Cardiac septum (tissue), 1 donor: ENCODE measurements around the gene EMP3. TPM values are rescaled to one million over a fixed set of nuclear protein-coding genes. Genes with fewer than 3 reads are reported as not detected.
A peak's percentile ranks its signal among the peaks of the same experiment; 100 is the strongest.
"Not testable (repeated sequence)": the region's sequence is repeated elsewhere in the genome, so short reads cannot be mapped to it uniquely, and the experiment has no call there.

Source experiments
- DNase-seq: peaks from one replicate; pipeline ENCODE4 v3.0.0-alpha.2; 2020; ENCODE audit warnings: low spot score
- intact Hi-C: fragments of 100-400 bp; cut with DNase I; formaldehyde crosslinking; loops from one replicate; pipeline ENCODE4 v1.14.0; 2022
- long read RNA-seq: library from polyadenylated mRNA; unstranded; transcript quantifications from one replicate; pipeline ENCODE4 v2.0.0, GENCODE V29; 2021
- total RNA-seq: library from RNA; stranded (reverse); fragmentation: NEBNext Ultra II Directional; extraction: Animal tissue kit (Norgen Biotek cat#: 25700); gene quantifications from one replicate; pipeline ENCODE4 v1.2.1, GENCODE V29; 2021
- donor health status: DM: no; HTN: no; CAD: no.

The EMP3 gene, protein sequence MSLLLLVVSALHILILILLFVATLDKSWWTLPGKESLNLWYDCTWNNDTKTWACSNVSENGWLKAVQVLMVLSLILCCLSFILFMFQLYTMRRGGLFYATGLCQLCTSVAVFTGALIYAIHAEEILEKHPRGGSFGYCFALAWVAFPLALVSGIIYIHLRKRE
- 47.3 TPM for total RNA-seq
- long read RNA-seq, transcript EMP3-201 (5 exons, 876 nt) = major isoform, 40 of 44 reads
- long read RNA-seq, partial matches to known transcripts = 1 of 44 reads
- long read RNA-seq, other reads (novel, unspliced or antisense) = 3 of 44 reads

DNA sequence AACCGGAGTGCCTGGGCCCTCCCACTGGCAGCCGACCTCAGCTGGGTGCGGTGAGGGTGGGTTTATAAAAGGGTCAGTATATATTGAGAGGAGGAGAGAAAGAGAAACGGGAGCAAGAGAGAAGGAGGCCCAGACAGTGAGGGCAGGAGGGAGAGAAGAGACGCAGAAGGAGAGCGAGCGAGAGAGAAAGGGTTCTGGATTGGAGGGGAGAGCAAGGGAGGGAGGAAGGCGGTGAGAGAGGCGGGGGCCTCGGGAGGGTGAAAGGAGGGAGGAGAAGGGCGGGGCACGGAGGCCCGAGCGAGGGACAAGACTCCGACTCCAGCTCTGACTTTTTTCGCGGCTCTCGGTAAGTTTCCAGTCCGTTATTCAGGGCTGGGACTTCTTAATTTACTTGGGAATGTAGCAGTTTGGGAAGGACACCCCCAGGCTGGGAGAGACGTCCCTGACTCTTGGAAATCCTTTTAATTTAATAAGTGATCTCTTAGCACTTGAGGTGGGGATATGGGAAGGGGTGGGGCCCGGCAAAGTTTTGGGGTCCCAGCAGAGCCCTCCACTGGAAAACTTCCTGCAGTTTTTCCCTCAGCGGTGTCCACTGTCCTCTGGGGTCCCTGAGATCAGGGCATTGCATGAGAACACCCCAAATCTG, at the start of gene EMP3:
Gene EMP3 (plus strand): TSS at position 288 of the 646 bp plus-strand sequence. CDS start 1,293 bp downstream, outside the sequence.
- peak; percentile 88 for DNase-seq
- intact Hi-C loops = no loop called here

DNA sequence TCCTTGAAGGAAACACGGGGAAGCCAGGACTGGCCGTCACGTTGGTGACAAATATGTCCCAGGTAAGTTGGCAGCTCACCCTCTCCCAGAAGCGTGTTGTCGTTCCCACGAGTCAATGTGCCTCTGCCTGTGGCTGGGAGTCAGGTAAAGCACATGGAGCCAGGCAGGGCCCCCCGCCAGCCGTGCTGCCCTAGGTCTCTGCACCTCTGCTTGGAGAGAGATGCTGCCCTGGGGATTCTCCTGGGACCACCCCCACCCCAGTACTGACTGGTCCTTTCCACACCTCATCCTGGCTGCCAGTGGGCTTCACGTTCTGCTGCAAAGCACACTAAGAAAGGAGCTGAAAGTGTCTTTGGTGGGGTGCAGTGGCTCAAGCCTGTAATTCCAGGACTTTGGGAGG, 45.6 kb upstream of the EMP3 start:
- intact Hi-C loops = no loop called here
- DNase-seq = no peak

DNA sequence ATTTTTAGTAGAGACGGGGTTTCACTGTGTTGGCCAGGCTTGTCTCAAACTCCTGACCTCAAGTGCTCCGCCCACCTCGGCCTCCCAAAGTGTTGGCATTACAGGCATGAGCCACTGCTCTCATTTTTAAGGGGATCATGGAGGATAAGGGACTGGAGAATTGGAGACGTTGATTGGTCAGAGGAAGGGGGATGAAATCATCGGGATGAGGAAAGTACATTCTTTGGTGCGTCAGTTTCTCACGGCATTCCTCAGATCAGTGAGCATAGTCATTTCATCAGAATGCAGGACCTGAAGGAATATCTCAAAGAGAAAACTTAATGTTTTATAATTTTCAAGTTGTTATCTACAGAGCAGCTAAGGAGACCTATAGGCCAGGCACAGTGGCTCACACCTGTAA, 41.4 kb upstream of the EMP3 start:
- no peak for DNase-seq
- intact Hi-C loops = no loop called here

DNA sequence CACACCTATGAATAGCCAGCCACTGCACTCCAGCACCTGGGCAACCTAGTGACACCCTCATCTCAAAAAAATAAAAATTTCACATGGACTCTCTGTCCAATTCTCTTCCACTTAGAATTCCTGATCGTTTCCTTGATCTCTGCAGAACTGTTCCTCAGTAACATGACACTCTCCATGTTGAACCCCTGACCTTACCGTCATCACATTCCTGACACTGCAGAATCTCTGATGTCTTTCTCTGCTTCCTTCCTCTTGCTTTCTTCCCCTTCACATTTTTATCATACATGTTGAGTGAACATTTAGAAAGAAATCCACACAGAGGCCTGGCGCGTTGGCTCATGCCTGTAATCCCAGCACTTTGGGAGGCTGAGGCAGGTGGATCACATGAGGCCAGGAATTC, 40.5 kb upstream of the EMP3 start:
- DNase-seq = no peak
- intact Hi-C loops = no loop called here

DNA sequence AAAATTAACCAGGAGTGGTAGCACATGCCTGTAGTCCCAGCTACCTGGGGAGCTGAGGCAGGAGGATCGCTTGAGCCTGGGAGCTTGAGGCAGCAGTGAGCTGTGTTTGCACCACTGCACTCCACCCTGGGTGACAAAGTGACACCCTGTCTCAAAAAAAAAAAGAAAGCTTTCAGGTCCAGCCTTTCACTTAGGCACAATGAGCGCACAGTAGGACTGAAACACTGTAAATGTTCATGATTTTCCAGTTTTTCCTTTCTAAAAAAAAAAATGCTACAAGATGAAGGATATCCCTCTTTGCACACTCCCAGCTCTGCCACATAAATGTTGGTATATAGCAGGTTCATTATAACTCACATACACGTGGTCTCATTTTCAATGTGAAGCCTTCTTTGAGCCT, 37.6 kb upstream of the EMP3 start:
- no peak for DNase-seq
- intact Hi-C loops = no loop called here

DNA sequence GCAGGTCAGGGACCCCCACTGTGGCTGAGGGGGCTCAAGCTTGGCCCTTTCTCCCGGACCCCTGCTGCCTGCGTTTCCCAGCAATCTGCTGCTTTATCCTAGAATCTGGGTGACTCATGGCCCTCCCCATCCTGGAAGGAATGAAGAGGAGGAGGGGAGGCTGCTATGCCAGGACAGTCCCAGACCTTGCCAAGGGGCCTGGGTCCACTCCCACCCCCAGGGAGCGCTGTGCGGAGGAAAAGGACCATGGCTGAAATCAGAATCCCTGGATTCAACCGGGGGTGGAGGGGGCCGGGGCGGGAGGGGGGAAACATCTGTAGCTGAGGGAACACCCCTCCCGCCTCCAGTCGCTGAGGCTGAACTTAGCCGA, 35.0 kb upstream of the EMP3 start:
- no peak for DNase-seq
- intact Hi-C loops = no loop called here

DNA sequence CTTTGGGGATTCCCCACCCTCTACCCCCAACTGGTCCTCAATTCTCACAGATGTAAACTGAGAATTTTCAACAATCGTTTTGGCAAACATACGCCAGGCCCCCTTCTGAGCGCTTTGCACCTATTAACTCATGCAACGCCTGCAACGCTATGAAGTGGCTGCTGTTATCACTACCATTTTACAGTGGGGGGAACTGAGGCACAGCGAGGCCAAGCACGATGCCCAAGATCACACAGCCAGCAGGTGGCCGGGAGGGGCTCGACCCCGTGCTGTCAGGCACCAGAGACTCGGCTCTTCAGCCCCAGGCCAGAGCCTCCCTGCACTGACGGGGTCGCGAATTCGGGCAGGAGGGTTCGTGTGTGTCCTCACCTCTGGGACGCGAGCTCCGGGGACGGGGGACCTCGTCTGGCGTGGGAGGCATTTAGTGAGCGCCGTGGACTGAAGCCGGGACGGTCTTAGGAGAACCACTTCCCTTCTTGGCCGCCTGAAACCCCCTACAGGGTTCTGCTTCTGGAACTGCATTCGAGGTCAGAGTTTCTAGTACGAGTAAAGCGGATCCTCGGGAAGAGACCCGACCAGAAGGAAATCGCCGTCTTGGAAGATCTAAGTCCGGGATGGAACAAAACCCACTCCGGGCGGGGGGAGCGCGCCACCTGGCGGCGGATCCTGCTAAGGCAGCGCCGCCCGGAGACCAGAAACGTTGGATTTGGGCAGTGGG, 34.4 kb upstream of the EMP3 start:
- intact Hi-C loops = loop anchor here (1.0 kb wide), 1 partner anchor 22 kb away; no protein-coding TSS in a partner anchor

DNA sequence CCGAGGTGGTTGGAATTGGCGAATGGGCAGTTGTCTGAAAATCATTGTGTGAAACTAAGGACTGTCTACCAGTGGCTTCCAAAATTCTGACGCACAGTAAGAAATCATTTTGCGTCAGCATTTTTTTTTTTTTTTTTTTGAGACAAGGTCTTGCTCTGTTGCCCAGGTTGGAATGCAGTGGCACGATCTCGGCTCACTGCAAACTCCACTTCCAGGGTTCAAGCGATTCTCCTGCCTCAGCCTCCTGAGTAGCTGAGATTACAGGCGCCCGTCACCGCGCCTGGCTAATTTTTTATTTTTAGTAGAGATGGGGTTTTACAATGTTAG, 33.9 kb upstream of the EMP3 start:
- not testable (repeated sequence) for DNase-seq
- intact Hi-C loops = loop anchor here (1.0 kb wide), 1 partner anchor 22 kb away; no protein-coding TSS in a partner anchor

More for the DNA sequence above, 34.4 kb upstream of the EMP3 start:
- DNase-seq = peak; percentile 91

DNA sequence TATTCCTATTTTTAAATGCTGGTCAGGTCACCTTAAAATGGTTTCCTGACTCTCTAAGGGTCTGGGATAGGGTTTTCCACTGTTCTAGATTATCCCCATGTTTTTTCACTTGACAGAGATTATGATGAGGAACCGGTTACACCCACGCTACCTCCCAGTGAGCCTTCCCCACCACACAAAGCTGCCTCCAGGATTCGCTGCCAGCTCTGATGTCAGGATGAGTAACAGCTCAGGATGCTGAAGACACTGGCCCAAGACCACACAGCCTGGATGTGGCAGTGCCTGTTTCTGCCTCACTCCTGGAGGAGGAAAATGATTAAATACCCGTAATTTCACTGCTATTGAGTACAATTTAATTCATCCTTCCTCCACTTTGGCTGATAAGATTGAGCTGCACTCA, 32.6 kb upstream of the EMP3 start:
- no peak for DNase-seq
- intact Hi-C loops = no loop called here

DNA sequence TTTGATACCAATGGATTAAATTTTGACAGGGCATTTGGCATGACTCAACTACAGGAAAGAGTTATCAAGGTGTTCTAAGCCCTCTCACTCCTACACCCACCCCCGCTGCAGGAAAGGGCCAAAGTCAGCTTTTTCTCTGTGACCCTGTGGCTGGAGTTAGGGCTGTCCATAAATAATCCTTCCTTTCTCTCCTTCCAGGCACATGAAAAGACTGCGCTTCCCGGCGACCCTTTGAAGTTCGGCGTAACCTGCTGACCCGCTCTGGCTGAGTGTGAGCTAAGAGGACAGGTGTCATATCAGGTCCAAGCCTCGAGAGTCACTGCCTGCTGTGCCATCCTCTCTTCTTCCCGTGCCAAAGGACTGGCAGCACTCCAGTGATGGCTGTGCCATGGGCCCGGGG, 29.9 kb upstream of the EMP3 start:
- intact Hi-C loops = no loop called here
- no peak for DNase-seq

DNA sequence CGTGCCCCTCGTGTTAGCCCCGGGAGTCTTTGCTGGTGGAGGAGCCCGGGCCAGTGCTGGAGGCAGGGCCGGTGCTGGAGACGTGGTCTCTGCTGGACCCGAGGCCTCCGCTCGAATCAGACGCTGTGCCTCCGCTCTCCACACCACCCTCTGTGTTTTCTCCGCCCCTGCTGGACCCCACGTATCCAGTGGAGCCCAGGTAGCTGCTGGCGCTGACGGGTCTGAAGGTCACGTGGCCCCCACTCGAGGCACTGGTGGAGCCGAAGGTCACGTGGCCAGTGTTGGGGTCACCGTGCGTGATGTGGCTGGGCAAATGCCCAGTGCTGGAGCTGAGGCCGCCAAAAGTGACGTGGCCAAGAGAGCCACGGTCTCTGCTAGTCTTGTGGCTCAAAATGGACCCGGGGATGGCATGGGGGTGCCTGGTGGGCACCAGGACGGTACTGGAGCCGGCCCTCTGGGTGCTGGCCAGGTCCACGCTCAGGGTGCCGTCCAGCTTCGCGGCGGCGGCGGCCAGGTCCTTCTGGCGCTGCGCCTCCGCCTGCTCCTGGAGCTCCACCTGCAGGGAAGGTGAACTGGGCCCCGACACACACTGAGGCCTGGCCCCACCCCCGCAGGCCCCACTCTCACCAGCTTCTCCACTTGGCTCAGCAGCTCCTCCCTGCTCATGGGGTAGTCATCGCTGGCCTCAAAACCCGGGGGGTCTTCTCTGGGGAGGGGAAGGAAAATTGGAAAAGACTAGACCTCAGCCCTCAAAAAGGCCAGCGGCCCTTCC, 28.2 kb upstream of the EMP3 start:
- no peak for DNase-seq
- intact Hi-C loops = no loop called here

DNA sequence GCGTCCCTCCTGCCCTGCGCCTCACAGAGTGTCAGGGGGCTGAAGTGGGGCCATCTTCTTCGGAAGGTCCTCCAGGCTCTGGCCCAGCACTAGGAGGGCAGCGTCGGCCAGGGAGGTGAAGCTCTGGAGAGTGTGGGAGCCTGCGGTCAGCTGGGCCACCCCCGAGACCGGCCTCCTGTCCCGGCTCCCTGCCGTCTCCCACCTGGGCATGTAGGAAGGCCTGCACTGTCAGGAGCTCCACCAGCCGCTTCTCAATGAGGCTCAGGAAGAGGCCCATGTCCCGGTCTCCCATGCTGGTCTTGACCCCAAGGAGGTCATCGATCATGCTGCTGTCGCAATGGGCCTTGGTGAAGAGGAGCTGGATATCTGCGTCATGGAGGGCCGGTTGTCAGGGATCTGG, 27.4 kb upstream of the EMP3 start:
- DNase-seq = no peak
- intact Hi-C loops = no loop called here

DNA sequence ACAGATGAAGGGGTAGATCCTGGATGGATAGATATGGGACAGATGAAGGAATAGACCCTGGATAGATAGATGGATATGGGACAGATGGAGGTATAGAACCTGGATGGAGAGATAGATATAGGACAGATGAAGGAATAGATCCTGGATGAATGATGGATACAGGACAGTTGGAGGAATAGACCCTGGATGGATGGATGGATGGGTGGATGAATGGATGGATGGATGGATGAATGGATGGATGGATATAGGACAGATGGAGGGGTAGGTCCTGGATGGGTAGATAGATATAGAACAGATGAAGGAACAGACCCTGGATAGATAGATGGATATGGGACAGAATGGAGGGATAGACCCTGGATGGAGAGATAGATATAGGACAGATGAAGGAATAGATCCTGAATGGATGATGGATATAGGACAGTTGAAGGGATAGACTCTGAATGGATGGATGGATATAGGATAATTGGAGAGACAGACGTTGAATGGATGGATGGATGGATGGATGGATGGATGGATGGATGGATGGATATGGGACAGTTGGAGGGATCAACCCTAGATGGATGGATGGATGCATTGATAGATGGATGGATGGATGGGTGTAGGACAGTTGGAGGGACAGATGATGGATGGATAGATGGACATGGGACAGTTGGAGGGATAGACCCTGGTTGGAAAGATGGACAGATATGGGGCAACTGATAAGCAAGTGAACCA, 23.3 kb upstream of the EMP3 start:
- no peak for DNase-seq
- intact Hi-C loops = no loop called here

DNA sequence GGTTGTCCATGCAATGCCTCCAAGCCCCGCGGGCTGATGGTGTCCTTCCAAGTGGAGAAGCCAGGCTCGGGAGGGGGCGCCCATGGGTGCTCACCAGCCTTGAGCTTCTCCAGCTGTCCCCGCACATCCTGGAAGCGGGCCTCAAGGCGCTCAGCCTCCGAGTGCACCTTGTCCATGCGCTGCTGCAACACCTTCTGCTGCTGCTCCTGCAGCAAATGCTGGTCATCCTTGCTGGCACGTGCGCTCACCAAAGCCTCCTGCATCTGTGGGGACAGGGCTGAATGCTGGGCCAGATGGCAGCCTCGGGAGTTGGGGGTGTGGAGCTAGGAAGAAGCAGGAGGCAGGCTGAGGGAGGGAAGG, 22.8 kb upstream of the EMP3 start:
- intact Hi-C loops = no loop called here
- DNase-seq = no peak

DNA sequence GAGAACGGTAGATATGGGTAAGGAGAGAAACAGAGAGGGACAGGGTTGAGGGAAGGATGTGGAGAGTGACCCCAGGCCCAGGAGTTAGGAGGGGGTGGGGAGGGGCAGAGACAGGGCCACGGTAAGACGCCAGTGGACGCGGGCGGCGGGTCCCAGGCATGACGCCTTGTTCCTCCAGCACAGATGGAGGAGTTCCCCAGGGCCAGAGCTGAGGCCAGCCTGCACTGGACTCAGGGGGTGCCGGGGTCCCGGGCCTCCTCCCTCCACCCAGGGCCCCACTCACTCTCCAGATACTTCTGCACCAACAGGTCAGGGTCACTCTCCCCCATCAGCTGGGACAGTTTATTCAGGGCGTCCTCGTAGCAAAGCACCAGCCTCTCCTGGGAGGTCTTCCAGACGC, 22.0 kb upstream of the EMP3 start:
- no peak for DNase-seq

DNA sequence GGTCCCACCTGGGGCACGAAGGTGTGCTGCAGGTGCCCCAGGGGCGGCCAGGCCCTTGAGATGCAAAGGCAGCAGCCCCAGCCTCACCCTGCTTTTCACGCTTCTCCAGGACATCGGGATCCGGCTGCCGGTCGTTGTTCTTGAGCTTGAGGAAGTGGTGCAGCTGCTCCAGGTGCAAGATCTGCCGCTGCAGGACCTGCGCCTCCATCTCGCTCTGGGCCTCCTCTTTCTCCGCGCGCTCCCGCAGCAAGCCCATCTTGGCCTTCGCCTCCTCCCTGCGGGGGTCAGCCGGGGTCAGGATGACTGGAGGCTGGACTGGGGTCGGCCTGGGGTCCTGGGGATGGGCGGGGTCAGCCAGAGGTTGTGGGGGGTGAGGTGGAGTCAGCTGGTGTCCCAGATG, 21.5 kb upstream of the EMP3 start:
- intact Hi-C loops = no loop called here
- DNase-seq = no peak

More for the DNA sequence above, 22.0 kb upstream of the EMP3 start:
- intact Hi-C loops = no loop called here

DNA sequence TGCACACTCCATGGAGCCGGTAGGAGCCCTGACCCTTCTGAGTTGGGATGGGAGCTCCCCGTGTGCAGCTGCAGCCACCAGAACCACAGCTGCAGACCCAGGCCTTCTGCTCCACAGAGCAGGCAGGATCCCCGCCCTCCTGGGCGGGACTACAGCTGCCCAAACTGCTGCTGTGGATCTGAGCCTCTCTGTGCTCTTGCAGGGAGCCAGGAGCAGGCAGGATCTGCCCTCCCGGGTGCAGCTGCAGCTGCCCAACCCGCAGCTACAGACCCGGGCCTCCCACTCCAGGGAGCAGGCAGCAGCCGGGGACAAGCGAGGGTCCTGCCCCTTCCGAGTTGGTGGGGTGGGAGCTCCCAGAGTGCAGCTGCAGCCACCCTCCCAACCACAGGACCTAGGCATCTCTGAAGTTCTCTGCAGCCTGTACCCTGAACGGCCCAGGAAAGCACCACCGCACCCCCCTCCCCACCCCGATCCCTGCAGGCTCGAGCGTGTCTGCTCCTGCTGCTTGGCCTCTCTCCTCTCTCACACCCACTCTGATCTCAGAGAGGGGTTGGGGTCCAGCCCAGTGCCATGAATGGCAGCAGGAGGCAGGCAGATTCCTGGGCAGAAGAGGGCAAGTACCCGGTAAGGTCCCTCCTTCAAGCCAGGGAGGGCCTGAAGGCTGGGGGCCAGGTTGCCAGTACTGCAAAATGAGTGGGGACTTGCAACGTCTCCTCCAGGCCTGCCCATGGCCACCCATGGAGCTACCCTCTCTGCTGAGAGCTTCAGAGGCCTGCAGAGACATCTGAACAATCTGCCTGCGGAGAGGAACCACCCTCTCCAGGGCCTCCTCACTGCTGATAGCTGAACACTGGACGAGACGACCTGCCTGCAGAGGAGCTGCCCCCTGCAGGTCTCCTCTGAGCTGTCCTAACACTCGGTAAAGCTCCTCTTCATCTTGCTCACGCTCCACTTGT, 16.4 kb upstream of the EMP3 start:
- intact Hi-C loops = no loop called here
- peak; percentile 54 for DNase-seq

DNA sequence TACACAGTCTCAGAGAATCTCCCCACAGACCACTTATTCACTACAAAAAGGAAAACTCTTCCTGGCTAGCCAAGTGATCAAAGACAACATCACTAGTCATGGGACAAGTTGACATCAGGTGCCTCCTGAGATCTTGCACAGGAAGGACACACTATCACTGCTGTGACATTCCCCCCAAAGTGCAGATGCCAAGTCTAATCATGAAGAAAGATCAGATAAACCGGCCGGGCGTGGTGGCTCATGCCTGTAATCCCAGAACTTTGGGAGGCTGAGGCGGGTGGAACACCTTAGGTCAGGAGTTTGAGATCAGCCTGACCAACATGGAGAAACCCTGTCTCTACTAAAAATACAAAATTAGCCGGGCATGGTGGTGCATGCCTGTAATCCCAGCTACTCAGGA, 15.6 kb upstream of the EMP3 start:
- intact Hi-C loops = loop anchor here (5.0 kb wide), 1 partner anchor 278 kb away; no protein-coding TSS in a partner anchor
- DNase-seq = peak; percentile 17
